Measurements from ENCODE around the gene IL1RL1.

IL1RL1 gene

GRCh38 chr2:102376052-102376591 is 64.8 kb downstream of the IL1RL1 start:
- DNase-seq = no peak

- DNase-seq = no peak
These were observed 72.4 kb downstream of the IL1RL1 start for GRCh38 chr2:102383722-102384121.

GRCh38 chr2:102385522-102385921 is 74.2 kb downstream of the IL1RL1 start:
- DNase-seq = no peak

- no peak for DNase-seq
These were observed 74.6 kb downstream of the IL1RL1 start for GRCh38 chr2:102386004-102386403.

- DNase-seq = no peak
These were observed 75.6 kb downstream of the IL1RL1 start for GRCh38 chr2:102386867-102387541.

- DNase-seq = no peak
These were observed 76.6 kb downstream of the IL1RL1 start for GRCh38 chr2:102387763-102388546.

GRCh38 chr2:102391565-102391964 is 80.2 kb downstream of the IL1RL1 start:
- DNase-seq = peak; percentile 6 to 47

- no peak for DNase-seq
These were observed 80.7 kb downstream of the IL1RL1 start for GRCh38 chr2:102392096-102392495.

- no peak for DNase-seq
These were observed 81.6 kb downstream of the IL1RL1 start for GRCh38 chr2:102392942-102393341.

- no peak for DNase-seq
These were observed 84.6 kb downstream of the IL1RL1 start for GRCh38 chr2:102396012-102396411.

- DNase-seq = no peak
These were observed 85.8 kb downstream of the IL1RL1 start for GRCh38 chr2:102397209-102397608.

- DNase-seq = no peak
These were observed 88.3 kb downstream of the IL1RL1 start for GRCh38 chr2:102399499-102400141.

GRCh38 chr2:102401456-102401855 is 90.1 kb downstream of the IL1RL1 start:
- DNase-seq = no peak

Data from activated CD4-positive, alpha-beta T cell treated with anti-CD3 and anti-CD28 coated beads for 4 hours (primary cell).